CD1c-positive myeloid dendritic cell (primary cell): Measurements from ENCODE around the gene SMYD3.
"Not testable (repeated sequence)": the region's sequence is repeated elsewhere in the genome, so short reads cannot be mapped to it uniquely, and the experiment has no call there.

Source experiments
- DNase-seq: peaks from one replicate; pipeline ENCODE4 v3.0.0-alpha.2; 2016; ENCODE audit errors: extremely low spot score

Gene SMYD3

DNA sequence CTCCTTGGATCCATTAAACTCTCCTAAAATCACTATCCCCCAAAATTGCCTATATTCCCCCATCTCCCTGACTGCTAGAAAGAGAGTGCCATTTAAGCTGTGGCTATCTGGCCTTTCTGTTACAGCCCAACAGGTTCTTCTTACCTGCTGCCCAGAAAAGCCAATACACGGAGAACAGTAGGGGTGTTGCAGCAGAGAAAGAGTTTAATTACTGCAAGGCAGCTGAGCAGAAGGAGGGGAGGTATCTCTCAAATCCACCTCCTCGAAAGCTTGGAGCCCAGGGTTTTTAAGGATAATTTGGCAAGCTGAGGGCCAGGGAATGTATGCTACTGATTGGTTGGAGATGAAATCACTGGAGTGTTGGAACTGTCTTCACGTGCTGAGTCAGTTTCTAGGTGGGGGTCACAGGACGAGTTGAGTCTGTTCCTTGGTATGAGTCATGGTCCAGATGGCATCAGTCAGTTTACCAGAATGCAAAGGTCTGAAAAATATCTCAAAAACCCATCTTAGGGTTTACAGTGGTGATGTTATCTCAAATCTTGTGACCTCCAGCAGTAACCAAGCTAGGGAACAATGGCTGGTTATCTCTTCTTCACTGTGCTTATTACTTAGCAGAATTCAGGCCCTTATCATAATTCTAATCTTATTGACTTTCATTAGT lies 89.8 kb downstream of the SMYD3 start:
- no peak for DNase-seq

DNA sequence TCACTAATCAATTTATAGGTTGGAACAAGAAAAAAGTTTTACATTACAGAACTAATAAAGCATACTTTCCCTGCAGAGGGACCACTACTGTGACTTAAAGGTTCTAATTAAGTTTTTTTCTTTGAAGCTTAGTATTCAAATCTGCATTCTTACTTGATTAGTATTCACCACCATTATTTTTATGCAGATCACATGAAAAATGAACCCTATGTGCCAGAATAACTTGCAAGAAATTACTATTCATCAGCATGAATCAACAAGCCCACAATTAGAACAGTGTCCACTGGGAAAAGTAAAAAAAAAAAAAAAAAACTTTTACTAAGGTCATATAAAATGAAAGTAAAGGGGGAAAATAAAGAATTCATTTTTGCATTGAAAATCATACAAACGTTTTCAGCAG lies 90.8 kb downstream of the SMYD3 start:
- DNase-seq, result no peak

DNA sequence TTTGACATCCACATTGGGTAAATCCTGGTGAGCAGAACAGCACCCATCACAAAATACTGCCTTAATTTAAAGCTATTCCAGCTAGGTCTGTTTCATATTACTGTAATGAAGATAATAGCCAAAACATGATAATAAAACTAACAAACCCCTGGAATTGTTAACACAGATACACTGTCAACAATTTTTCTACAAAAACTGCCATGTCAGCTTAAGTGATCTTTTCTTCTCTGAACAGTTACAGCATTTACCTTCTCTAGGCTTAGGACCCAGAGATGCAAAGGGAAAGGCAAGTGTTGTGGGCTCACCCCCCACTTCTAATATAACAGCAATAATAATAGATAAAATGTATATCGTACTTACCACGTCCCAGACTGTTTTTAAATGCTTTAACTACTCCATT lies 92.1 kb downstream of the SMYD3 start:
- DNase-seq, result no peak

DNA sequence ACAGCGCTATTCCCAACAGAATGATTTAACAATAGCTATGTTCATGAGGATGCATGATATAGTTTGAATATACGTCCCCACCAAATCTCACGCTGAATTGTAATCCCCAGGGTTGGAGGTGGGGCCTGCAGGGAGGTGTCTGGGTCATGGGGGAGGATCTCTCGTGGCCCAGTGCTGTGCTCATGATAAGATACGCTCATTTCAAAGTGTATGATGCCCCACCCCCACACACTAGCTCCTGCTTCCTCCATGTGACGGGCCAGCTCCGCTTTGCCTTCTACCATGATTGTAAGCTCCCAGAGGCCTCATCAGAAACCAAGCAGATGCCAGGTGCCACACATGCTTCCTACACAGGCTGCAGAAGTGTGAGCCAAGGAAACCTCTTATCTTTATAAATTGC lies 93.6 kb downstream of the SMYD3 start:
- no peak for DNase-seq

- DNase-seq, result no peak
Observed at GRCh38 chr1:246404078-246404477, 103.0 kb downstream of the SMYD3 start.

GRCh38 chr1:246398126-246398813 lies 108.8 kb downstream of the SMYD3 start:
- DNase-seq, result no peak

- DNase-seq, result no peak
Observed at GRCh38 chr1:246397046-246397445, 110.0 kb downstream of the SMYD3 start.

- no peak for DNase-seq
Observed at GRCh38 chr1:246396322-246396721, 110.8 kb downstream of the SMYD3 start.

DNA sequence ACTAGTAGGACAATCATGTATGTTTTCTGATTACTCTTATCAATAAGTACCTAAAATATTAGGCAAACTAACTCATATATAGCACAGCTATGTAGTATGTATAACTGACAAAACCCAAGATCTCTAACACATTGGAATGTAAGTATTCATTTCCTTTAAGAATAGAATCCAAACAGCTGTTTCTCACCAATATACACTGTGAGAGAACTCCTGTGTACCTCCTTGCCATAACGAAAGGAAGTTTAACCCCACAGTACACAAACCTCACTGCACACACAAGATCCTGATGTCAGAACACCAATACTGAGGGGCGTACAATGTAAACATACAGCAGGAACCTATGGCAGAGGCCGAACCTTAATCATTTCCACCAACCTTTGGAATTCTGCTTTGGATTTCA lies 113.0 kb downstream of the SMYD3 start:
- DNase-seq, result no peak

DNA sequence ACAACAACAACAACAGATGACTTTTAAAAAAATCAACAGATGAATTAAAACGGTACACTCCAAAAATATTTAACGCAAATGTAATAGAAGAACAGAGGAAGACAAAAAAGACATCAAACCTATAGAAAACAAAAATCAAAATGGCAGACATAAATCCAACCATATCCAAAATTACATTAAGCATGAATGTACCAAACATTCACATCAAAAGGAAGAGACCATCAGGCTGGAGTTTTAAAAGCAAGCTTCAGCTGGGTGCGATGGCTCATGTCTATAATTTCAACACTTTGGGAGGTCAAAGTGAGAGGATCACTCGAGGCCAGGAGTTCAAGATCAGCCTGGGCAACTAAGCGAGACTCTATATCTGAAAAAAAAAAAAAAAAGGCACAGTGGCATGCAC lies 116.2 kb downstream of the SMYD3 start:
- no peak for DNase-seq

- no peak for DNase-seq
Observed at GRCh38 chr1:246384616-246385015, 122.5 kb downstream of the SMYD3 start.

DNA sequence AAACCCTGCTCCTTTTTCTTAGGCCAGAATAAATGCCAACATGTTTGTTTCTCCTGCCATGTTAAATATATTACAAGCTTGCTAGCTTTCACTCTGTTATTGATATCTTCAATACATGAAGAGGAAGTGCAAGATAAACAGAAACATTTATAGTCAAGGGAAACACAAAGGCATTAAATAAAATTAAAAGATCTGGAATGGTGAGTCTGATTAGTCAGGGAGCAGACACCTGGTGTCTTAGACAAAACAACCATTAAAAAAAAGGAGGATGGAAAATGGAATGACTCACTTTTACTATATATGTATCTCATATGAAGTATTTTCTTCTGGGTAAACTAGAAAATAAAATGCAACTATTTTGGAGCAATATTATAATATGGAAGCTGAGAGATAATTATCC lies 123.3 kb downstream of the SMYD3 start:
- DNase-seq, result no peak

GRCh38 chr1:246383239-246383589 lies 123.9 kb downstream of the SMYD3 start:
- DNase-seq, result no peak

DNA sequence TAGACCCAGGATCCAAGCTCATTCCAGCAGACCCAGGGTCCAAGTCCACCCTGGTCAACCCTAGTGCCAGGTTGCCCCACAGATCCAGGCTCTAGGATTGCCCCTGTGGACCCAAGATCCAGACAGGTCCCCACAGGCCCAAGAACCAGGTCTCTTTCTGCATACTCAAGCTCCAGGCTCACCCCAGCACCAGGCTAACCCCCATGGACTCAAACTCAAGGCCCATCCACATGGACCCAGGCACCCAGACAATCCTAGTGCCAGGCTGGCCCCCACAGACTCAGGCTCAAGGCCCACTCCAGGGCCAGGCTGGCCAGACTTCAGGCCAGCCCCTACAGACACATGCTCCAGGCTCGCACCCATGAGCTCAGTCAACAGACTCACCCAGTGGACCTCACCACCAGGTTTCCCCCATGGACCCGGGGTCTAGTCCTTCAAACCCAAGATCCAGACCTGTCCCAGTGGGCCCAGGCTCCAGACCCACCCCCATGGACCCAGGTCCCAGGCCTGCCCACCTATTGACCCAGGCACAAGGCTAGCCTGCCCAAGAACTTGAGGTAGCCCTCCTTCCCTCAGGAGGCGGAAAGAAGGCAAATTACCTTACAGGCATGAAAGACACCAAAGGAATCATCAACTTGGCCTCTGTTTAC lies 124.4 kb downstream of the SMYD3 start:
- no peak for DNase-seq

DNA sequence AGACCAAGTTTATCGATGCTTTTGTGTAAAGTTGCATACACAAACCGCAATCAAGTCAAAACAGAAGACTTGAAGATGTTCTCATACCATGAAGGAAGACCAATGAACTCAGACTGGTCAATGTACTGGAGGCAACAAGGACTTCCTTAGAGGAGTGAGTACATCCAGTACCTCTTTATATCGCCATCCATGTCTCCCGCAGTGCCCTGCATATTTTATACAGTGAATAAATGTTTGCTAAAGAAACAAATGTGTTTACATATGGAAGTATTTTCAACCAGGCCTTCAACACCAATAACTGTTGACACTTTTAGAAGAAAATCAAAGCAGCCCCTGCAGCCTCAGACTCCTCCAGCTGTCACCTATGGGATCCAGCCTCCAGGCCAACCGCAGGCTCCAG lies 125.6 kb downstream of the SMYD3 start:
- no peak for DNase-seq

DNA sequence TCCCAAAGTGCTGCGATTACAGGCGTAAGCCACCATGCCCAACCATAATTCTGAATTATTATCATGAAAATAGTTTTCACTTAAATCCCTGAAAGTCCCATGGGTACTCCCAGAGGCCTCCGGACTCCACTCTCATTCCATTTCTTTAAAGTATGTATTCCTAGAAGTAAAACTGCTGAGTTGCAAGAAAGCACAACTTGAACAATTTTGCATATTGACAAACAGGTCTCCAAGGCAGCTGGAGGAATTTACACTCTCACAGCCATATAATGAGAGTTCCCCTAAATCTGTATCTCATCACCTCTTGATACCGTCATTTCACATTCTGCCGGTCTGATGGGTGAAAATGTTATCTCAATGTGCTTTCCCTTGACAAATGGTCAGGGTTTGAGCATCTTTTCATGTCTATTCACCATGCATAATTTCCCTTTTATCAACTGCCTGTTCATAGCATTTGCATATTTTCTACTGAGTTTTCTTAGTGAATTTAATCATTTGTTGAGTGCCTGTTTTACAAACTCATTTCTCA lies 129.4 kb downstream of the SMYD3 start:
- no peak for DNase-seq

- DNase-seq, result no peak
Observed at GRCh38 chr1:246373828-246374569, 133.1 kb downstream of the SMYD3 start.

DNA sequence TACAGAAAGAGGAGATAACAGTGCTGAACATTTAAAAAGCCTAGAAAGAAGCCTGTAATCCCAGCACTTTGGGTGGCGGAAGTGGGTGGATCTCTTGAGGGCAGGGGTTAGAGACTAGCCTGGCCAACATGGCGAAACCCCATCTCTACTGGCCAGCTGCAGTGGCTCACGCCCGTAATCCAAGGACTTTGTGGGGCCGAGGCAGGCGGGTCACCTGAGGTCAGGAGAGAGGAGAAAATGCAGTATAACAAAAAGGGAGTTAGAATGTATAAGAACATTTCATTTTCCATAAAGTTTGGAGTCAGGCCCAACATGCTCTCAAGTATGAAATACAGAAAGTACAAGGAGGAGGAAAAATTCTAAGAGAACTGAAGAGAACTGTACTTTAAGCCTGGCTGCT lies 134.5 kb downstream of the SMYD3 start:
- no peak for DNase-seq

DNA sequence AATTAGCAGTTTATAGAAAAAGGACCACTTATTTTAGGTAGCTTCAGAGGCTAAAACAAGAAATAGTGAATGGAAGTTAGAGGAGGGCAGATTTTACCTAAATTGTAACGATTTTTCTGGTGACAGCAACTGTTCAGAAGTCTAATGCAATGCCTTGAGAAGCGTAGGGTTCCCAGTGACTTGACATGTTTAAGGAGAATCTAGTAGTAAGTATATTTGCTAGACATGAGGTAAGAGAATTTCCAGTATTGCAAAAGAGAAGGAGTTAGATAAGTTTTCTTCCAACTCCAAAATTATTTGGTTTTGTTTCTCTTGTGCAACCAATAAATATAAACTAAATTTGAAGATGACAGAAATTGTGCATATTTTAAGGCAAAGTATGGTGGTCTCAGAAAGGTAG lies 140.0 kb downstream of the SMYD3 start:
- DNase-seq, result no peak

GRCh38 chr1:246365708-246366107 lies 141.4 kb downstream of the SMYD3 start:
- no peak for DNase-seq

- DNase-seq, result no peak
Observed at GRCh38 chr1:246364415-246364941, 142.6 kb downstream of the SMYD3 start.

GRCh38 chr1:246357014-246357598 lies 150.0 kb downstream of the SMYD3 start:
- DNase-seq, result not testable (repeated sequence)
